IMR-90 (cell line): ENCODE data around the gene MSI2. TPM values are rescaled to one million over a fixed set of nuclear protein-coding genes. Genes with fewer than 3 reads are reported as not detected.

Experiments used
- ATAC-seq: fragments of 200-7000 bp; cut with Tn5 transposase; 2 replicates; pipeline ENCODE4 v1.9.1; 2020; ENCODE audit warnings: low read depth, mild to moderate bottlenecking, moderate library complexity
- BruUV-seq: library from RNA; stranded (reverse); fragments of 400-500 nt; replicated peaks from 2 replicates; lab custom pipeline; 2021; lab: Mats Ljungman, UMichigan
- CTCF ChIA-PET: fragments of 300-600 bp; formaldehyde crosslinking; extraction: SDS; loops from one replicate; lab custom pipeline; 2021; ENCODE audit warnings: antibody characterized with exemption; lab: Yijun Ruan, JAX
- POLR2A ChIA-PET: fragments of 300-600 bp; sonication (Branson Sonifier 250); formaldehyde crosslinking; loops from one replicate; lab custom pipeline; 2022; ENCODE audit warnings: antibody characterized with exemption; ENCODE audit not compliant: unreplicated experiment; lab: Charles Lee
- DNase-seq: peaks from one replicate; pipeline ENCODE4 v3.0.0; 2013
- H2AFZ ChIP-seq: replicated peaks from 2 replicates; pipeline ENCODE3; 2013; ENCODE audit warnings: low read length, mild to moderate bottlenecking; ENCODE audit not compliant: poor library complexity
- H2AK5ac ChIP-seq: 2 replicates; pipeline ENCODE4 v1.6.1; 2013; ENCODE audit warnings: low read depth, low read length, inconsistent platforms
- H2AK9ac ChIP-seq: replicated peaks from 2 replicates; pipeline ENCODE3; 2013; ENCODE audit warnings: mild to moderate bottlenecking, low read depth, low read length, moderate library complexity; ENCODE audit not compliant: poor library complexity
- H2BK120ac ChIP-seq: 2 replicates; pipeline ENCODE4 v1.6.1; 2013; ENCODE audit warnings: low read depth, low read length, inconsistent platforms
- H2BK15ac ChIP-seq: 3 replicates; pipeline ENCODE4 v1.6.1; 2013; ENCODE audit warnings: low read depth, low read length, inconsistent platforms
- H2BK20ac ChIP-seq: 2 replicates; pipeline ENCODE4 v1.6.1; 2013; ENCODE audit warnings: low read depth, mild to moderate bottlenecking, inconsistent platforms, low read length, moderate library complexity
- H2BK5ac ChIP-seq: 2 replicates; pipeline ENCODE4 v1.6.1; 2013; ENCODE audit warnings: mild to moderate bottlenecking, low read depth, low read length, inconsistent platforms; ENCODE audit not compliant: poor library complexity, severe bottlenecking
- H3K14ac ChIP-seq: replicated peaks from 2 replicates; pipeline ENCODE4 v1.6.1; 2013; ENCODE audit warnings: low read depth, low read length, inconsistent platforms
- H3K18ac ChIP-seq: 2 replicates; pipeline ENCODE4 v1.6.1; 2013; ENCODE audit warnings: low read depth, low read length, control low read depth
- H3K23ac ChIP-seq: 2 replicates; pipeline ENCODE4 v1.6.1; 2013; ENCODE audit warnings: low read depth, low read length, inconsistent platforms
- H3K27ac ChIP-seq: 2 replicates; pipeline ENCODE4 v1.5.1; 2013; ENCODE audit warnings: mild to moderate bottlenecking, control low read depth, low read length; ENCODE audit not compliant: insufficient read depth
- H3K27me3 ChIP-seq: 2 replicates; pipeline ENCODE4 v1.6.1; 2013; ENCODE audit warnings: low read length; ENCODE audit not compliant: control insufficient read depth, insufficient read depth
- H3K36me3 ChIP-seq: 2 replicates; pipeline ENCODE4 v1.6.1; 2013; ENCODE audit warnings: low read length, mixed read lengths; ENCODE audit not compliant: control insufficient read depth, insufficient read depth
- H3K4ac ChIP-seq: 2 replicates; pipeline ENCODE4 v1.6.1; 2013; ENCODE audit warnings: low read depth, low read length, inconsistent platforms
- H3K4me1 ChIP-seq: 2 replicates; pipeline ENCODE4 v1.6.1; 2013; ENCODE audit warnings: low read length, mixed read lengths; ENCODE audit not compliant: control insufficient read depth, insufficient read depth
- H3K4me2 ChIP-seq: 2 replicates; pipeline ENCODE4 v1.6.1; 2013; ENCODE audit warnings: low read depth, mild to moderate bottlenecking, control low read depth, low read length, moderate library complexity
- H3K4me3 ChIP-seq: 2 replicates; pipeline ENCODE4 v1.5.1; 2013; ENCODE audit warnings: low read depth, mild to moderate bottlenecking, control low read depth, low read length, moderate library complexity; ENCODE audit not compliant: insufficient read depth
- H3K56ac ChIP-seq: 2 replicates; pipeline ENCODE4 v1.6.1; 2013; ENCODE audit warnings: low read length, inconsistent platforms; ENCODE audit not compliant: insufficient read depth; ENCODE audit errors: extremely low read depth
- H3K79me1 ChIP-seq, 2 experiments: 2 replicates each; pipeline ENCODE4 v1.6.1; 2013; ENCODE audit warnings: low read length in 2 of 2, inconsistent platforms in 1 of 2, low read depth in 1 of 2
- H3K9ac ChIP-seq: 2 replicates; pipeline ENCODE4 v1.6.1; 2013; ENCODE audit warnings: low read depth, low read length, control low read depth
- H3K9me1 ChIP-seq: 2 replicates; pipeline ENCODE4 v1.6.1; 2013; ENCODE audit warnings: low read length, inconsistent platforms; ENCODE audit not compliant: insufficient read depth
- H3K9me3 ChIP-seq: 2 replicates; pipeline ENCODE4 v1.6.1; 2013; ENCODE audit warnings: low read length; ENCODE audit not compliant: control insufficient read depth, insufficient read depth
- H4K20me1 ChIP-seq: 2 replicates; pipeline ENCODE4 v1.6.1; 2013; ENCODE audit warnings: low read length, inconsistent platforms; ENCODE audit not compliant: insufficient read depth
- H4K5ac ChIP-seq: 2 replicates; pipeline ENCODE4 v1.6.1; 2013; ENCODE audit warnings: mild to moderate bottlenecking, low read depth, low read length, control low read depth
- H4K8ac ChIP-seq, 2 experiments: 2 replicates each; pipeline ENCODE4 v1.6.1; 2013; ENCODE audit warnings: low read depth in 2 of 2, low read length in 2 of 2, control low read depth in 1 of 2, inconsistent platforms in 1 of 2
- H4K91ac ChIP-seq: 2 replicates; pipeline ENCODE4 v1.6.1; 2013; ENCODE audit warnings: low read depth, low read length, inconsistent platforms; ENCODE audit not compliant: insufficient read depth
- CEBPB ChIP-seq: IDR thresholded peaks from 2 replicates; pipeline ENCODE4 v1.6.1; 2012; ENCODE audit warnings: low read depth, low read length, improper control_type of control experiment
- CHD1 ChIP-seq: IDR thresholded peaks from 2 replicates; pipeline ENCODE4 v1.6.1; 2012; ENCODE audit warnings: low read depth, low read length, improper control_type of control experiment
- FOS ChIP-seq: fragments of 150-350 bp; IDR thresholded peaks from 2 replicates; pipeline ENCODE4 v1.6.1; 2016; ENCODE audit warnings: low read depth, low read length
- NFE2L2 ChIP-seq: fragments of 150-350 bp; IDR thresholded peaks from 2 replicates; pipeline ENCODE4 v1.6.1; 2016; ENCODE audit warnings: low read depth, mild to moderate bottlenecking, low read length
- POLR2A ChIP-seq: IDR thresholded peaks from 2 replicates; pipeline ENCODE4 v1.6.1; 2012; ENCODE audit warnings: mild to moderate bottlenecking, low read depth, low read length
- RAD21 ChIP-seq: IDR thresholded peaks from 2 replicates; pipeline ENCODE4 v1.6.1; 2012; ENCODE audit warnings: low read length, improper control_type of control experiment
- SMC3 ChIP-seq: fragments of 150-350 bp; IDR thresholded peaks from 2 replicates; pipeline ENCODE4 v1.6.1; 2016; ENCODE audit warnings: low read depth, mild to moderate bottlenecking, antibody characterized with exemption, low read length, moderate library complexity
- dilution Hi-C: fragments of 300-500 bp; cut with HindIII; formaldehyde crosslinking; loops from one replicate; pipeline ENCODE4 v1.14.3; 2018; ENCODE audit warnings: low sequenced_read_pairs; ENCODE audit not compliant: unreplicated experiment
- in situ Hi-C: fragments of 300-500 bp; cut with MboI; formaldehyde crosslinking; loops from 3 replicates; pipeline ENCODE4 v1.14.3; 2019; ENCODE audit warnings: low sequenced_read_pairs, inconsistent platforms, mixed read lengths
- intact Hi-C: fragments of 100-400 bp; cut with micrococcal nuclease; formaldehyde crosslinking; loops from 2 replicates; pipeline ENCODE4 v1.10.0; 2022
- polyA plus RNA-seq, 3 experiments: library from polyadenylated mRNA; depleted of rRNA; stranded (reverse); fragments of >200 nt; gene quantifications; 2 replicates each; pipeline ENCODE4 v1.2.3, GENCODE V29; 2012; ENCODE audit warnings: low replicate concordance in 1 of 3
- total RNA-seq: library from RNA; depleted of rRNA; stranded (reverse); fragments of >200 nt; gene quantifications from 2 replicates; pipeline ENCODE4 v1.2.3, GENCODE V29; 2012
- TF ChIP-seq, protein P1 (sequence below): conservative IDR thresholded peaks from 2 replicates; pipeline ENCODE4 v1.5.1; 2012; ENCODE audit warnings: mild to moderate bottlenecking, low read depth, low read length, improper control_type of control experiment
- TF ChIP-seq, protein P2 (sequence below): fragments of 150-350 bp; IDR thresholded peaks from 2 replicates; pipeline ENCODE4 v1.6.1; 2017; ENCODE audit warnings: mild to moderate bottlenecking, antibody characterized with exemption, low read length, low read depth

MSI2 gene
- total and polyA plus RNA-seq, 2 of the 4 experiments (the other 2 are of a cell fraction): 13.0 to 16.0 TPM

DNA sequence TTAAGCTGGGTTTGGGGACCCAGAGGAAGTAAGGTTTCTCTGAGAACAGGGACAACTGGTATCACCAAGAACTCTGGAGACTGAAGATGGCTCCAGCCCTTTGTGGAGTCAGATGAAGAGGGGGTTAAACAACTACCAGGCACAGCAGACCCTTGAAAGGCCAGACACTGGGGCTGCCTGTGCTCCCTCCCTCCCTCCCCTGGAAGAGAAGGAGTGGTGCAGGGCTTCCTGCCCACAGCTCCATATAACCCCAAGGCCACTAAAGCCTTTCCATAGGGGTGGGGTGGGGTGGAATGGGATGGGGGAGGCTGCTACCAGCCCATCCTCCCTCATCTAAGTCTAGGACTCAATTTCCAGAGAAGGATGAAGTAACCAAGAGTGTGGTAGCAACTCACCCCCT is 422.1 kb downstream of the MSI2 start:
- TF ChIP-seq CHD1: no peak
- no peak for TF ChIP-seq RAD21
- TF ChIP-seq NFE2L2: no peak
- TF ChIP-seq, protein P1, sequence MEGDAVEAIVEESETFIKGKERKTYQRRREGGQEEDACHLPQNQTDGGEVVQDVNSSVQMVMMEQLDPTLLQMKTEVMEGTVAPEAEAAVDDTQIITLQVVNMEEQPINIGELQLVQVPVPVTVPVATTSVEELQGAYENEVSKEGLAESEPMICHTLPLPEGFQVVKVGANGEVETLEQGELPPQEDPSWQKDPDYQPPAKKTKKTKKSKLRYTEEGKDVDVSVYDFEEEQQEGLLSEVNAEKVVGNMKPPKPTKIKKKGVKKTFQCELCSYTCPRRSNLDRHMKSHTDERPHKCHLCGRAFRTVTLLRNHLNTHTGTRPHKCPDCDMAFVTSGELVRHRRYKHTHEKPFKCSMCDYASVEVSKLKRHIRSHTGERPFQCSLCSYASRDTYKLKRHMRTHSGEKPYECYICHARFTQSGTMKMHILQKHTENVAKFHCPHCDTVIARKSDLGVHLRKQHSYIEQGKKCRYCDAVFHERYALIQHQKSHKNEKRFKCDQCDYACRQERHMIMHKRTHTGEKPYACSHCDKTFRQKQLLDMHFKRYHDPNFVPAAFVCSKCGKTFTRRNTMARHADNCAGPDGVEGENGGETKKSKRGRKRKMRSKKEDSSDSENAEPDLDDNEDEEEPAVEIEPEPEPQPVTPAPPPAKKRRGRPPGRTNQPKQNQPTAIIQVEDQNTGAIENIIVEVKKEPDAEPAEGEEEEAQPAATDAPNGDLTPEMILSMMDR: no peak
- no peak for TF ChIP-seq POLR2A
- no peak for TF ChIP-seq SMC3
- TF ChIP-seq, protein P2, sequence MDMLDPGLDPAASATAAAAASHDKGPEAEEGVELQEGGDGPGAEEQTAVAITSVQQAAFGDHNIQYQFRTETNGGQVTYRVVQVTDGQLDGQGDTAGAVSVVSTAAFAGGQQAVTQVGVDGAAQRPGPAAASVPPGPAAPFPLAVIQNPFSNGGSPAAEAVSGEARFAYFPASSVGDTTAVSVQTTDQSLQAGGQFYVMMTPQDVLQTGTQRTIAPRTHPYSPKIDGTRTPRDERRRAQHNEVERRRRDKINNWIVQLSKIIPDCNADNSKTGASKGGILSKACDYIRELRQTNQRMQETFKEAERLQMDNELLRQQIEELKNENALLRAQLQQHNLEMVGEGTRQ: no peak
- TF ChIP-seq CEBPB: no peak
- no peak for TF ChIP-seq FOS
- no peak overlapping the region for H4K5ac ChIP-seq
- H4K20me1 ChIP-seq: no peaks in the 10 kb centered on the region
- H3K4me3 ChIP-seq: no peak overlapping the region
- no peak overlapping the region for H3K56ac ChIP-seq
- H3K27ac ChIP-seq: no peak overlapping the region
- no peak overlapping the region for H4K8ac ChIP-seq
- H2BK120ac ChIP-seq: no peak overlapping the region
- DNase-seq: no peak
- no peak overlapping the region for H3K18ac ChIP-seq
- CTCF ChIA-PET: no interaction called here
- intact Hi-C loops (loop anchor here (10.0 kb wide), 1 partner anchor 436 kb away; no protein-coding TSS in a partner anchor), in situ Hi-C loops (no loop called here), dilution Hi-C loops (no loop called here)
- no peak overlapping the region for H2BK5ac ChIP-seq
- no peaks in the 10 kb centered on the region for H3K27me3 ChIP-seq
- H3K23ac ChIP-seq: no peak overlapping the region
- H4K91ac ChIP-seq: no peak overlapping the region
- H3K4me2 ChIP-seq: no peak overlapping the region
- H2BK15ac ChIP-seq: no peak overlapping the region
- peaks cover 6% of the 10 kb centered on the region for H3K36me3 ChIP-seq
- H3K4ac ChIP-seq: no peak overlapping the region
- no peak overlapping the region for H2AK5ac ChIP-seq
- H3K79me1 ChIP-seq: no peaks in the 10 kb centered on the region
- no peak overlapping the region for H2AK9ac ChIP-seq
- H3K9ac ChIP-seq: no peak overlapping the region
- H3K4me1 ChIP-seq: no peaks in the 10 kb centered on the region
- no peak overlapping the region for H2AFZ ChIP-seq
- H3K14ac ChIP-seq: no peak overlapping the region
- H3K9me3 ChIP-seq: no peaks in the 10 kb centered on the region
- no TSS peak for BruUV-seq
- POLR2A ChIA-PET: no interaction called here
- no peak overlapping the region for H2BK20ac ChIP-seq
- no peak for ATAC-seq
- H3K9me1 ChIP-seq: no peaks in the 10 kb centered on the region
